ENCODE results near the gene PTEN. TPM values are rescaled to one million over a fixed set of nuclear protein-coding genes. Genes with fewer than 3 reads are reported as not detected.
"Not testable (repeated sequence)": the region's sequence is repeated elsewhere in the genome, so short reads cannot be mapped to it uniquely, and the experiment has no call there.

Gene PTEN
- total and polyA plus RNA-seq, 9 of the 15 experiments (the other 6 are each of a cell fraction or from before 2014, with no cell fraction given) = 8.4 to 56.9 (median 22.2) TPM

DNA sequence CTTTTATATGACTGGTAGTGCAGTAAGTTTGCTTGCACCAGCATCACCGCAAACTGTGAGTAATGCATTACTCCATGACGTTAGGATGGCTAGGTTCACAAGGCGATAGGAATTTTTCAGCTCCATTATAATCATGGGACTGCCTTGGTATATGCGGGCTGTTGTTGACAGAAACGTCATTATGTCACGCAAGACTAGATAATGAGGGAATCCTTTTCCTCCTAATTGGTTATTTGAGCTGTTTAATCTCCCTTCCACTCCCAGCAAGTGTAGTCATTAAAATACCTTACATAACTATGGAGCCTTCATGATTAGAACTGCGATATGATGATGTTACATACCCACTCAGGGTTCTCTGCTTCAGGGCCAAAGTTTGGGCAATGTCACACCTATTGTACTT lies 17.4 kb upstream of the PTEN start:
- H3K27ac ChIP-seq (ENCODE audit: extremely low read depth, low read depth, low read length) = no peak overlapping the region
- 11% methylated on average over 7 of the region's 7 CpGs for WGBS (ENCODE audit: insufficient coverage, low coverage, missing lambda C conversion rate)
- no peaks in the 10 kb centered on the region for H4K20me1 ChIP-seq (replicated peaks; ENCODE audit: control insufficient read depth, insufficient read depth, low read length)
- H3K4me1 ChIP-seq (replicated peaks in 1 of 2; ENCODE audit: control insufficient read depth in 2 of 2, insufficient read depth in 2 of 2, low read length in 2 of 2) = no peaks in the 10 kb centered on the region
- H3K79me2 ChIP-seq (ENCODE audit: control insufficient read depth, insufficient read depth, low read length) = no peaks in the 10 kb centered on the region
- in situ Hi-C loops (cut with MboI) (no loop called here), intact Hi-C loops (cut with micrococcal nuclease) (no loop called here)
- H3K9me3 ChIP-seq (replicated peaks; ENCODE audit: control insufficient read depth, insufficient read depth, low read depth, low read length) = no peaks in the 10 kb centered on the region
- no TSS peak for BruUV-seq (replicated peaks)
- no peak overlapping the region for H3K4me3 ChIP-seq
- TF ChIP-seq CTBP1 (IDR thresholded peaks at IDR 0.05; ENCODE audit: borderline replicate concordance) = no peak
- no peak for TF ChIP-seq NCOA4 (IDR thresholded peaks at IDR 0.05; ENCODE audit: partially characterized antibody)
- TF ChIP-seq, protein P1, sequence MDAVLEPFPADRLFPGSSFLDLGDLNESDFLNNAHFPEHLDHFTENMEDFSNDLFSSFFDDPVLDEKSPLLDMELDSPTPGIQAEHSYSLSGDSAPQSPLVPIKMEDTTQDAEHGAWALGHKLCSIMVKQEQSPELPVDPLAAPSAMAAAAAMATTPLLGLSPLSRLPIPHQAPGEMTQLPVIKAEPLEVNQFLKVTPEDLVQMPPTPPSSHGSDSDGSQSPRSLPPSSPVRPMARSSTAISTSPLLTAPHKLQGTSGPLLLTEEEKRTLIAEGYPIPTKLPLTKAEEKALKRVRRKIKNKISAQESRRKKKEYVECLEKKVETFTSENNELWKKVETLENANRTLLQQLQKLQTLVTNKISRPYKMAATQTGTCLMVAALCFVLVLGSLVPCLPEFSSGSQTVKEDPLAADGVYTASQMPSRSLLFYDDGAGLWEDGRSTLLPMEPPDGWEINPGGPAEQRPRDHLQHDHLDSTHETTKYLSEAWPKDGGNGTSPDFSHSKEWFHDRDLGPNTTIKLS (IDR thresholded peaks at IDR 0.05; ENCODE audit: borderline replicate concordance, low read depth) = no peak
- peak; percentile 51; the same call in 1 of the 2 replicates for TF ChIP-seq MECOM (CRISPR knock-in tag; IDR thresholded peaks at IDR 0.05)
- TF ChIP-seq, protein P2, sequence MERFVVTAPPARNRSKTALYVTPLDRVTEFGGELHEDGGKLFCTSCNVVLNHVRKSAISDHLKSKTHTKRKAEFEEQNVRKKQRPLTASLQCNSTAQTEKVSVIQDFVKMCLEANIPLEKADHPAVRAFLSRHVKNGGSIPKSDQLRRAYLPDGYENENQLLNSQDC (CRISPR knock-in tag; IDR thresholded peaks at IDR 0.05) = no peak
- TF ChIP-seq ADNP (tag; IDR thresholded peaks at IDR 0.05) = no peak
- TF ChIP-seq, protein P3, sequence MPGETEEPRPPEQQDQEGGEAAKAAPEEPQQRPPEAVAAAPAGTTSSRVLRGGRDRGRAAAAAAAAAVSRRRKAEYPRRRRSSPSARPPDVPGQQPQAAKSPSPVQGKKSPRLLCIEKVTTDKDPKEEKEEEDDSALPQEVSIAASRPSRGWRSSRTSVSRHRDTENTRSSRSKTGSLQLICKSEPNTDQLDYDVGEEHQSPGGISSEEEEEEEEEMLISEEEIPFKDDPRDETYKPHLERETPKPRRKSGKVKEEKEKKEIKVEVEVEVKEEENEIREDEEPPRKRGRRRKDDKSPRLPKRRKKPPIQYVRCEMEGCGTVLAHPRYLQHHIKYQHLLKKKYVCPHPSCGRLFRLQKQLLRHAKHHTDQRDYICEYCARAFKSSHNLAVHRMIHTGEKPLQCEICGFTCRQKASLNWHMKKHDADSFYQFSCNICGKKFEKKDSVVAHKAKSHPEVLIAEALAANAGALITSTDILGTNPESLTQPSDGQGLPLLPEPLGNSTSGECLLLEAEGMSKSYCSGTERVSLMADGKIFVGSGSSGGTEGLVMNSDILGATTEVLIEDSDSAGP (CRISPR knock-in tag; IDR thresholded peaks at IDR 0.05) = no peak
- no peaks in the 10 kb centered on the region for H3K27me3 ChIP-seq (ENCODE audit: control insufficient read depth in 2 of 2, insufficient read depth in 2 of 2, low read length in 2 of 2)
- DNase-seq (ENCODE audit: extremely low read depth in 1 of 4, low spot score in 3 of 4) = no peak
- no peak overlapping the region for H2AFZ ChIP-seq (ENCODE audit: low read depth, low read length)
- H3K9ac ChIP-seq (ENCODE audit: insufficient read depth in 1 of 2, low read depth in 2 of 2, low read length in 2 of 2) = no peak overlapping the region
- no peaks in the 10 kb centered on the region for H3K9me1 ChIP-seq (ENCODE audit: control insufficient read depth, insufficient read depth, low read length)
- ATAC-seq = no peak
- POLR2A ChIA-PET = interaction anchor here (0.6 kb wide), 1 partner anchor 224 kb away, joined by 3 read pairs; no protein-coding TSS in a partner anchor
- CTCF ChIA-PET (ENCODE audit: low intra/inter-chr PET ratio) = no interaction called here
- no peak overlapping the region for H3K4me2 ChIP-seq (ENCODE audit: insufficient read depth, low read length)
- no peaks in the 10 kb centered on the region for H3K36me3 ChIP-seq (ENCODE audit: control insufficient read depth, insufficient read depth, low read length)
- no peak for FAIRE-seq

DNA sequence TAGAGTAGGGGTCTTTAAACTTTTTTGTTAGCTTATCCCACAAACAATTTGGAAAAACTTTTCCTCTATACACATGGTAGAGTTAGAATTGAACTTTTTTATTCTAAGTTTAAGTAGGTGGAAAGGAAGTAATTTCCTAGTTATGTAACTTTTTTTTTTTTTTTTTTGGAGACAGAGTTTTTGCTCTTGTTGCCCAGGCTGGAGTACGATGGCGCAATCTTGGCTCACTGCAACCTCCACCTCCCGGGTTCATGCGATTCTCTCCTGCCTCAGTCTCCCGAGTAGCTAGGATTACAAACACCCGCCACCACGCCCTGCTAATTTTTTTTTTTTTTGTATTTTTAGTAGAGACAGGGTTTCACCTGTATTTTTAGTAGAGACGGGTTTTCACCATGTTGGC lies 16.7 kb upstream of the PTEN start:
- CTCF ChIA-PET (ENCODE audit: low intra/inter-chr PET ratio) = not testable (repeated sequence)

More for the DNA sequence above, 16.7 kb upstream of the PTEN start:
- in situ Hi-C loops (cut with MboI); FAIRE-seq; H3K36me3 ChIP-seq (ENCODE audit: control insufficient read depth, insufficient read depth, low read length); POLR2A ChIA-PET; ATAC-seq; H3K27ac ChIP-seq (ENCODE audit: extremely low read depth, low read depth, low read length); H3K79me2 ChIP-seq (ENCODE audit: control insufficient read depth, insufficient read depth, low read length); H3K9ac ChIP-seq (ENCODE audit: insufficient read depth in 1 of 2, low read depth in 2 of 2, low read length in 2 of 2); intact Hi-C loops (cut with micrococcal nuclease); DNase-seq (ENCODE audit: extremely low read depth in 1 of 4, low spot score in 3 of 4); H3K9me1 ChIP-seq (ENCODE audit: control insufficient read depth, insufficient read depth, low read length); H3K27me3 ChIP-seq (ENCODE audit: control insufficient read depth in 2 of 2, insufficient read depth in 2 of 2, low read length in 2 of 2); H3K9me3 ChIP-seq (replicated peaks; ENCODE audit: control insufficient read depth, insufficient read depth, low read depth, low read length); H3K4me2 ChIP-seq (ENCODE audit: insufficient read depth, low read length); BruUV-seq (replicated peaks); H3K4me3 ChIP-seq; H3K4me1 ChIP-seq (replicated peaks in 1 of 2; ENCODE audit: control insufficient read depth in 2 of 2, insufficient read depth in 2 of 2, low read length in 2 of 2); H4K20me1 ChIP-seq (replicated peaks; ENCODE audit: control insufficient read depth, insufficient read depth, low read length); H2AFZ ChIP-seq (ENCODE audit: low read depth, low read length): not testable (repeated sequence)
- 23% methylated on average over 4 of the region's 8 CpGs for WGBS (ENCODE audit: insufficient coverage, low coverage, missing lambda C conversion rate)

Data from K562 (cell line).